ENCODE data around the gene PRKCD. TPM values are rescaled to one million over a fixed set of nuclear protein-coding genes. Genes with fewer than 3 reads are reported as not detected.

Gene PRKCD
- total RNA-seq, 1 experiment from 2014 or later: 19.2 TPM

GRCh38 chr3:53195066-53195450 is 34.0 kb downstream of the PRKCD start:
- ChIA-PET POLR2A (interaction anchor here (2.7 kb wide), 1 partner anchor 34 kb away, joined by 7 read pairs; the partner anchor contains the start of gene PRKCD), CTCF (interaction anchor here (0.8 to 3.2 kb wide), 11 partner anchors 11 to 87 kb away, joined by 3 to 48 read pairs (median 10); partner anchors contain the start of gene PRKCD)
- DNase-seq (ENCODE audit: low spot score) (no peak), ATAC-seq (no peak)
- Mint-ChIP-seq H3K27ac (no peak overlapping the region), H3K9me3 (no peaks in the 10 kb centered on the region), H3K27me3 (ENCODE audit: low read depth) (peaks cover 5% of the 10 kb centered on the region; the same call in 1 of the 2 replicates), H3K4me1 (peaks cover 27% of the 10 kb centered on the region), H3K4me3 (no peak overlapping the region), H3K36me3 (peaks cover 2% of the 10 kb centered on the region; the same call in 1 of the 2 replicates)
- TF ChIP-seq MAX (CRISPR knock-in tag; IDR thresholded peaks at IDR 0.05) (no peak), ZNF317 (CRISPR knock-in tag; IDR thresholded peaks at IDR 0.05; ENCODE audit: borderline replicate concordance, low read depth) (no peak), IRF2 (CRISPR knock-in tag; IDR thresholded peaks at IDR 0.05; ENCODE audit: borderline replicate concordance, low read depth) (no peak), NFATC4 (CRISPR knock-in tag; IDR thresholded peaks at IDR 0.05) (no peak), FOXP1 (CRISPR knock-in tag; IDR thresholded peaks at IDR 0.05; ENCODE audit: borderline replicate concordance) (no peak), USF1 (CRISPR knock-in tag; IDR thresholded peaks at IDR 0.05) (no peak), TCF7 (CRISPR knock-in tag; IDR thresholded peaks at IDR 0.05; ENCODE audit: low read depth) (no peak), SOX15 (CRISPR knock-in tag; IDR thresholded peaks at IDR 0.05) (no peak), ZNF219 (CRISPR knock-in tag; IDR thresholded peaks at IDR 0.05; ENCODE audit: borderline replicate concordance) (no peak), NFE2L1 (CRISPR knock-in tag; IDR thresholded peaks at IDR 0.05) (no peak), TP53 (CRISPR knock-in tag; IDR thresholded peaks at IDR 0.05) (no peak)

- peak; percentile 80 for DNase-seq (ENCODE audit: low spot score)
- Mint-ChIP-seq H3K4me1 (peaks cover 27% of the 10 kb centered on the region), H3K9me3 (peaks cover 3% of the 10 kb centered on the region; the same call in 1 of the 2 replicates), H3K36me3 (no peaks in the 10 kb centered on the region), H3K27ac (no peak overlapping the region), H3K27me3 (ENCODE audit: low read depth) (peaks cover 9% of the 10 kb centered on the region; the same call in 1 of the 2 replicates), H3K4me3 (no peak overlapping the region)
- ATAC-seq: peak; percentile 74
- POLR2A ChIA-PET: interaction anchor here (0.5 to 2.7 kb wide), 4 partner anchors 35 to 88 kb away, joined by 3 to 7 read pairs (median 4); partner anchors contain the start of gene PRKCD
- CTCF ChIA-PET: interaction anchor here (0.6 to 3.2 kb wide), 30 partner anchors 10 to 350 kb away, joined by 3 to 48 read pairs (median 5); partner anchors contain the start of genes DCP1A, PRKCD and RFT1
- TF ChIP-seq MAX (CRISPR knock-in tag; IDR thresholded peaks at IDR 0.05) (peak; percentile 89), SOX15 (CRISPR knock-in tag; IDR thresholded peaks at IDR 0.05) (no peak), JUN (CRISPR knock-in tag; IDR thresholded peaks at IDR 0.05) (no peak), NFATC4 (CRISPR knock-in tag; IDR thresholded peaks at IDR 0.05) (no peak), ZNF138 (CRISPR knock-in tag; conservative IDR thresholded peaks at IDR 0.05) (no peak), RELA (CRISPR knock-in tag; IDR thresholded peaks at IDR 0.05; ENCODE audit: borderline replicate concordance) (no peak), TCF7 (CRISPR knock-in tag; IDR thresholded peaks at IDR 0.05; ENCODE audit: low read depth) (no peak), MYBL2 (CRISPR knock-in tag; IDR thresholded peaks at IDR 0.05) (0 out of 2 replicates have a peak, but pooled peaks have one; percentile 66), ZNF121 (CRISPR knock-in tag; IDR thresholded peaks at IDR 0.05) (no peak), USF2 (CRISPR knock-in tag; IDR thresholded peaks at IDR 0.05) (no peak), CREB1 (CRISPR knock-in tag; IDR thresholded peaks at IDR 0.05) (no peak), CTCF (IDR thresholded peaks at IDR 0.05) (peak; percentile 98), USF1 (CRISPR knock-in tag; IDR thresholded peaks at IDR 0.05) (peak; percentile 33; the same call in 1 of the 2 replicates), ZNF232 (CRISPR knock-in tag; IDR thresholded peaks at IDR 0.05) (0 out of 2 replicates have a peak, but pooled peaks have one; percentile 27), FOXP4 (CRISPR knock-in tag; IDR thresholded peaks at IDR 0.05) (no peak), HMGA2 (CRISPR knock-in tag; IDR thresholded peaks at IDR 0.05) (no peak), ZNF425 (CRISPR knock-in tag; conservative IDR thresholded peaks at IDR 0.05) (no peak), ZNF416 (CRISPR knock-in tag; IDR thresholded peaks at IDR 0.05) (no peak)
These were observed 34.9 kb downstream of the PRKCD start for GRCh38 chr3:53195602-53196574.
